MM.1S (cell line): ENCODE measurements around the gene MPC2.

ENCODE experiments used
- DNase-seq: peaks from one replicate; pipeline ENCODE4 v3.0.0-alpha.2; 2015
- H2AFZ ChIP-seq: fragments of 300-600 bp; sonication (generic); 2 replicates; pipeline ENCODE4 v1.6.0; 2016; ENCODE audit warnings: antibody characterized with exemption, low read length
- H3F3A ChIP-seq: fragments of 300-600 bp; sonication (generic); 2 replicates; pipeline ENCODE4 v1.6.1; 2016; ENCODE audit warnings: mild to moderate bottlenecking, antibody characterized with exemption, low read length, moderate library complexity, mixed read lengths; ENCODE audit not compliant: insufficient read depth
- H3K27ac ChIP-seq: fragments of 300-600 bp; sonication (generic); 2 replicates; pipeline ENCODE4 v1.5.1; 2016; ENCODE audit warnings: mild to moderate bottlenecking, low read length
- H3K27me3 ChIP-seq: fragments of 300-600 bp; sonication (generic); replicated peaks from 2 replicates; pipeline ENCODE4 v1.6.0; 2016; ENCODE audit warnings: low read length; ENCODE audit not compliant: insufficient read depth
- H3K36me3 ChIP-seq: fragments of 300-600 bp; sonication (generic); replicated peaks from 2 replicates; pipeline ENCODE4 v1.6.1; 2016; ENCODE audit warnings: mild to moderate bottlenecking, low read length, mixed read lengths; ENCODE audit not compliant: insufficient read depth
- H3K4me1 ChIP-seq: fragments of 300-600 bp; sonication (generic); 2 replicates; pipeline ENCODE4 v1.6.1; 2016; ENCODE audit warnings: low read length, mixed read lengths
- H3K4me2 ChIP-seq: fragments of 300-600 bp; sonication (generic); 2 replicates; pipeline ENCODE4 v1.6.0; 2016; ENCODE audit warnings: low read depth, low read length
- H3K4me3 ChIP-seq: fragments of 300-600 bp; sonication (generic); 2 replicates; pipeline ENCODE4 v1.5.1; 2016; ENCODE audit warnings: low read length, mixed read lengths
- H3K79me2 ChIP-seq: fragments of 300-600 bp; sonication (generic); 2 replicates; pipeline ENCODE4 v1.6.1; 2016; ENCODE audit warnings: mixed run types, low read length, mixed read lengths
- H3K9ac ChIP-seq: fragments of 300-600 bp; sonication (generic); 2 replicates; pipeline ENCODE4 v1.6.1; 2016; ENCODE audit warnings: low read length, mixed read lengths
- H3K9me2 ChIP-seq: fragments of 300-600 bp; sonication (generic); replicated peaks from 2 replicates; pipeline ENCODE4 v1.6.1; 2016; ENCODE audit warnings: mild to moderate bottlenecking, low read length, mixed read lengths; ENCODE audit not compliant: insufficient read depth
- H3K9me3 ChIP-seq: fragments of 300-600 bp; sonication (generic); replicated peaks from 2 replicates; pipeline ENCODE4 v1.6.1; 2016; ENCODE audit warnings: mild to moderate bottlenecking, low read length, mixed read lengths; ENCODE audit not compliant: insufficient read depth
- H4K20me1 ChIP-seq: fragments of 300-600 bp; sonication (generic); 2 replicates; pipeline ENCODE4 v1.6.1; 2016; ENCODE audit warnings: mild to moderate bottlenecking, low read length, moderate library complexity, mixed read lengths; ENCODE audit not compliant: insufficient read depth
- CTCF ChIP-seq: fragments of 300-600 bp; sonication (generic); IDR thresholded peaks from 2 replicates; pipeline ENCODE4 v1.5.1; 2016; ENCODE audit warnings: antibody characterized with exemption, low read length, mixed read lengths
- EZH2 ChIP-seq: fragments of 300-600 bp; sonication (generic); optimal IDR thresholded peaks from 2 replicates; pipeline ENCODE3; 2017; ENCODE audit warnings: low read depth, mild to moderate bottlenecking, antibody characterized with exemption, low read length, mixed read lengths
- EZH2phosphoT487 ChIP-seq: fragments of 300-600 bp; sonication (generic); IDR thresholded peaks from 2 replicates; pipeline ENCODE4 v1.6.1; 2018; ENCODE audit warnings: antibody characterized with exemption, low read length

Gene MPC2

DNA sequence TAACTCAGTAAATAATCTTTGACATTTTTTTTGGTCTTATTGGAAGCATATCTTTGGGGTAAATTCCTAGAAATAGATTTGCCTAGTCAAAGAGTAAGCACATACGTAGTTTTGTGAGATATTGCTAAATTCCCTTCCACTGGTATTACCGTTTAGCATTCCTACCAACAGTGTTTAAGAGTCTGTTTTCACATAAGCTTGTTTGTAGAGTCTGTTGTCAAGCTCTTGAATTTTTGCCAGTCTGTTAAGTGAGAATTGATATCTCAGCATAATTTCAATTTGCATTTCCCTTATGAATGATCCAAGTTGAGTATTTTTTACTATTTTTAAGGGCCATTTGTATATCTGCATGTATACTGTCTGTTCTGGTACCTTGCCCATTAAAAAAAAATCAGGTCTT, 37.0 kb upstream of the MPC2 start:
- Histone ChIP-seq H3K36me3 (no peaks in the 10 kb centered on the region; the same call in 1 of the 2 replicates), H3K79me2 (no peaks in the 10 kb centered on the region), H3K27me3 (no peaks in the 10 kb centered on the region), H2AFZ (no peak overlapping the region), H3K4me2 (no peak overlapping the region), H4K20me1 (no peaks in the 10 kb centered on the region), H3K9me2 (no peaks in the 10 kb centered on the region), H3K9ac (no peak overlapping the region), H3K27ac (no peak overlapping the region), H3K9me3 (no peaks in the 10 kb centered on the region), H3K4me1 (no peaks in the 10 kb centered on the region), H3K4me3 (no peak overlapping the region), H3F3A (no peaks in the 10 kb centered on the region)
- no peak for DNase-seq
- TF ChIP-seq EZH2 (no peak), CTCF (no peak), EZH2phosphoT487 (no peak)

GRCh38 chr1:167968569-167968968, 31.7 kb upstream of the MPC2 start:
- H3K4me2 ChIP-seq, result no peak overlapping the region

DNA sequence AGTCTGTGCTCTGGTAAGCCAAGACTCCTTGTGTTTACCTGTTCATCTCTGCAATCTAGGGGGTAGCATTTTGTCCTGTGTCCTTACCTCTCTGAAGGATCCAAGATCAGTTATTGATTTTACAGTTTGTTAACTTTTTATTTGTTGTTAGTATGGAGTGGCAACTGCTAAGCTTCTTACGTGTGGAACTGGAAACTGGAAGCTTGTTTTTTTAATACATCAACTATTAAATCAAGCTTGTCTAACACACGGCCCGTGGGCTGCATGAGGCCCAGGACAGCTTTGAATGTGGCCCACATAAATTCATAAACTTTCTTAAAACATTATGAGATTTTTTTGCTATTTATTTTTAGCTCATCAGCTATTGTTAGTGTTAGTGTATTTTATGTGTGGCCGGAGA, 29.2 kb upstream of the MPC2 start:
- no peak overlapping the region for H3K9ac ChIP-seq
- H3K9me3 ChIP-seq, result no peaks in the 10 kb centered on the region
- H3K4me2 ChIP-seq, result no peak overlapping the region
- TF ChIP-seq EZH2phosphoT487, result no peak
- TF ChIP-seq EZH2, result no peak
- no peak for TF ChIP-seq CTCF
- H3K9me2 ChIP-seq, result no peaks in the 10 kb centered on the region
- no peak overlapping the region for H2AFZ ChIP-seq
- H3K4me3 ChIP-seq, result no peak overlapping the region
- DNase-seq, result no peak
- no peaks in the 10 kb centered on the region for H3K36me3 ChIP-seq
- H4K20me1 ChIP-seq, result no peaks in the 10 kb centered on the region
- no peaks in the 10 kb centered on the region for H3K27me3 ChIP-seq
- H3K79me2 ChIP-seq, result peaks cover 21% of the 10 kb centered on the region; the same call in 1 of the 2 replicates
- no peaks in the 10 kb centered on the region for H3K4me1 ChIP-seq
- no peaks in the 10 kb centered on the region for H3F3A ChIP-seq
- H3K27ac ChIP-seq, result no peak overlapping the region

More at GRCh38 chr1:167968569-167968968, 31.7 kb upstream of the MPC2 start:
- Histone ChIP-seq H3K4me3 (no peak overlapping the region), H3K4me1 (no peaks in the 10 kb centered on the region), H3K27ac (no peak overlapping the region), H3K27me3 (no peaks in the 10 kb centered on the region), H3F3A (no peaks in the 10 kb centered on the region), H2AFZ (no peak overlapping the region), H4K20me1 (no peaks in the 10 kb centered on the region), H3K79me2 (0 out of 2 replicates have a peak, but pooled peaks cover 16% of the 10 kb centered on the region), H3K9me2 (no peaks in the 10 kb centered on the region), H3K9ac (no peak overlapping the region), H3K9me3 (no peaks in the 10 kb centered on the region), H3K36me3 (no peaks in the 10 kb centered on the region)
- TF ChIP-seq CTCF, result no peak
- TF ChIP-seq EZH2, result no peak
- TF ChIP-seq EZH2phosphoT487, result no peak
- no peak for DNase-seq
